Panc1 (cell line): ENCODE data around the gene BOC. TPM values are rescaled to one million over a fixed set of nuclear protein-coding genes. Genes with fewer than 3 reads are reported as not detected.

Experiments
- ATAC-seq: fragments of 200-7000 bp; cut with Tn5 transposase; 2 replicates; pipeline ENCODE4 v1.9.1; 2020; ENCODE audit warnings: mild to moderate bottlenecking, moderate library complexity
- BruUV-seq: library from RNA; stranded (reverse); fragments of 400-500 nt; replicated peaks from 2 replicates; lab custom pipeline; 2021; lab: Mats Ljungman, UMichigan
- CTCF ChIA-PET: fragments of 300-600 bp; sonication (Branson Sonifier 250); formaldehyde crosslinking; loops from one replicate; lab custom pipeline; 2022; ENCODE audit warnings: antibody characterized with exemption; lab: Charles Lee
- POLR2A ChIA-PET: fragments of 300-600 bp; sonication (Branson Sonifier 250); formaldehyde crosslinking; loops from one replicate; lab custom pipeline; 2022; ENCODE audit warnings: antibody characterized with exemption; lab: Charles Lee
- DNase-seq: peaks from one replicate; pipeline ENCODE4 v3.0.0-alpha.2; 2010; ENCODE audit warnings: low read depth, low spot score
- H3K27ac ChIP-seq: 2 replicates; pipeline ENCODE4 v1.5.1; 2011; ENCODE audit warnings: mild to moderate bottlenecking, low read length, inconsistent platforms
- H3K27me3 ChIP-seq: fragments of 200-500 bp; sonication (Bioruptor generic); 2 replicates; pipeline ENCODE4 v1.6.0; 2014; ENCODE audit warnings: low read length, inconsistent platforms; ENCODE audit not compliant: control insufficient read depth, insufficient read depth
- H3K36me3 ChIP-seq: fragments of 200-500 bp; sonication (Bioruptor generic); 2 replicates; pipeline ENCODE4 v1.5.1; 2014; ENCODE audit warnings: inconsistent platforms, mild to moderate bottlenecking, low read length, moderate library complexity; ENCODE audit not compliant: control insufficient read depth, insufficient read depth
- H3K4me1 ChIP-seq: 2 replicates; pipeline ENCODE4 v1.5.1; 2011; ENCODE audit warnings: inconsistent platforms, mild to moderate bottlenecking, low read length, moderate library complexity; ENCODE audit not compliant: control insufficient read depth, insufficient read depth
- H3K4me3 ChIP-seq, 2 experiments: 2 replicates each; pipeline ENCODE4 v1.5.1; 2011 to 2012; ENCODE audit warnings: low read depth in 2 of 2, low read length in 2 of 2, mild to moderate bottlenecking in 2 of 2, inconsistent platforms in 1 of 2, moderate library complexity in 1 of 2
- H3K9me3 ChIP-seq: fragments of 200-500 bp; sonication (Bioruptor generic); 2 replicates; pipeline ENCODE4 v1.5.1; 2014; ENCODE audit warnings: low read depth, mild to moderate bottlenecking, inconsistent platforms, low read length, moderate library complexity; ENCODE audit not compliant: control insufficient read depth, insufficient read depth
- POLR2AphosphoS5 ChIP-seq: IDR thresholded peaks from 2 replicates; pipeline ENCODE4 v1.6.1; 2012; ENCODE audit warnings: mild to moderate bottlenecking, low read depth, low read length, moderate library complexity
- SIN3A ChIP-seq: IDR thresholded peaks from 2 replicates; pipeline ENCODE4 v1.6.1; 2012; ENCODE audit warnings: low read depth, mild to moderate bottlenecking, low read length, moderate library complexity, borderline replicate concordance; ENCODE audit not compliant: insufficient read depth
- TCF7L2 ChIP-seq: IDR thresholded peaks from 2 replicates; pipeline ENCODE4 v1.6.1; 2011; ENCODE audit warnings: mild to moderate bottlenecking, low read depth, low read length, inconsistent platforms
- in situ Hi-C: cut with HindIII; loops from 2 replicates; pipeline ENCODE4 v1.10.0; 2016; ENCODE audit warnings: low sequenced_read_pairs, low pct_unique_long_range_greater_than_20kb
- intact Hi-C: fragments of 100-400 bp; cut with micrococcal nuclease; formaldehyde crosslinking; loops from one replicate; pipeline ENCODE4 v1.10.0; 2022; ENCODE audit not compliant: unreplicated experiment
- total RNA-seq: library from RNA; stranded (reverse); gene quantifications from one replicate; pipeline ENCODE4 v1.2.1, GENCODE V29; 2021; ENCODE audit not compliant: unreplicated experiment
- TF ChIP-seq, protein P1 (sequence below), 2 experiments: IDR thresholded peaks; 2 replicates each; pipeline ENCODE4 v1.6.1; 2011 to 2012; ENCODE audit warnings: low read depth in 2 of 2, control low read depth in 1 of 2, low read length in 1 of 2, mild to moderate bottlenecking in 1 of 2, moderate library complexity in 1 of 2; ENCODE audit not compliant: insufficient read depth in 1 of 2
- TF ChIP-seq, protein P2 (sequence below): fragments of 450-650 bp; IDR thresholded peaks from 2 replicates; pipeline ENCODE4 v1.5.1; 2017; ENCODE audit warnings: mild to moderate bottlenecking

Gene BOC
- total RNA-seq, 1 experiment from 2014 or later: 0.33 TPM

GRCh38 chr3:113271594-113272384, 60.4 kb downstream of the BOC start:
- CTCF ChIA-PET: no interaction called here
- Histone ChIP-seq H3K4me1 (no peaks in the 10 kb centered on the region), H3K27ac (no peak overlapping the region), H3K4me3 (no peak overlapping the region), H3K27me3 (no peaks in the 10 kb centered on the region; the same call in 1 of the 2 replicates), H3K36me3 (no peaks in the 10 kb centered on the region), H3K9me3 (no peaks in the 10 kb centered on the region)
- POLR2A ChIA-PET: no interaction called here
- DNase-seq (no peak), ATAC-seq (no peak)
- in situ Hi-C loops: no loop called here
- BruUV-seq: no TSS peak
- TF ChIP-seq, protein P1, sequence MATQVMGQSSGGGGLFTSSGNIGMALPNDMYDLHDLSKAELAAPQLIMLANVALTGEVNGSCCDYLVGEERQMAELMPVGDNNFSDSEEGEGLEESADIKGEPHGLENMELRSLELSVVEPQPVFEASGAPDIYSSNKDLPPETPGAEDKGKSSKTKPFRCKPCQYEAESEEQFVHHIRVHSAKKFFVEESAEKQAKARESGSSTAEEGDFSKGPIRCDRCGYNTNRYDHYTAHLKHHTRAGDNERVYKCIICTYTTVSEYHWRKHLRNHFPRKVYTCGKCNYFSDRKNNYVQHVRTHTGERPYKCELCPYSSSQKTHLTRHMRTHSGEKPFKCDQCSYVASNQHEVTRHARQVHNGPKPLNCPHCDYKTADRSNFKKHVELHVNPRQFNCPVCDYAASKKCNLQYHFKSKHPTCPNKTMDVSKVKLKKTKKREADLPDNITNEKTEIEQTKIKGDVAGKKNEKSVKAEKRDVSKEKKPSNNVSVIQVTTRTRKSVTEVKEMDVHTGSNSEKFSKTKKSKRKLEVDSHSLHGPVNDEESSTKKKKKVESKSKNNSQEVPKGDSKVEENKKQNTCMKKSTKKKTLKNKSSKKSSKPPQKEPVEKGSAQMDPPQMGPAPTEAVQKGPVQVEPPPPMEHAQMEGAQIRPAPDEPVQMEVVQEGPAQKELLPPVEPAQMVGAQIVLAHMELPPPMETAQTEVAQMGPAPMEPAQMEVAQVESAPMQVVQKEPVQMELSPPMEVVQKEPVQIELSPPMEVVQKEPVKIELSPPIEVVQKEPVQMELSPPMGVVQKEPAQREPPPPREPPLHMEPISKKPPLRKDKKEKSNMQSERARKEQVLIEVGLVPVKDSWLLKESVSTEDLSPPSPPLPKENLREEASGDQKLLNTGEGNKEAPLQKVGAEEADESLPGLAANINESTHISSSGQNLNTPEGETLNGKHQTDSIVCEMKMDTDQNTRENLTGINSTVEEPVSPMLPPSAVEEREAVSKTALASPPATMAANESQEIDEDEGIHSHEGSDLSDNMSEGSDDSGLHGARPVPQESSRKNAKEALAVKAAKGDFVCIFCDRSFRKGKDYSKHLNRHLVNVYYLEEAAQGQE (IDR thresholded peaks at IDR 0.05; ENCODE audit: insufficient read depth in 1 of 2, low read depth in 2 of 2, low read length in 1 of 2): no peak
- no peak for TF ChIP-seq SIN3A
- no peak for TF ChIP-seq TCF7L2
- TF ChIP-seq POLR2AphosphoS5: no peak
- TF ChIP-seq, protein P2, sequence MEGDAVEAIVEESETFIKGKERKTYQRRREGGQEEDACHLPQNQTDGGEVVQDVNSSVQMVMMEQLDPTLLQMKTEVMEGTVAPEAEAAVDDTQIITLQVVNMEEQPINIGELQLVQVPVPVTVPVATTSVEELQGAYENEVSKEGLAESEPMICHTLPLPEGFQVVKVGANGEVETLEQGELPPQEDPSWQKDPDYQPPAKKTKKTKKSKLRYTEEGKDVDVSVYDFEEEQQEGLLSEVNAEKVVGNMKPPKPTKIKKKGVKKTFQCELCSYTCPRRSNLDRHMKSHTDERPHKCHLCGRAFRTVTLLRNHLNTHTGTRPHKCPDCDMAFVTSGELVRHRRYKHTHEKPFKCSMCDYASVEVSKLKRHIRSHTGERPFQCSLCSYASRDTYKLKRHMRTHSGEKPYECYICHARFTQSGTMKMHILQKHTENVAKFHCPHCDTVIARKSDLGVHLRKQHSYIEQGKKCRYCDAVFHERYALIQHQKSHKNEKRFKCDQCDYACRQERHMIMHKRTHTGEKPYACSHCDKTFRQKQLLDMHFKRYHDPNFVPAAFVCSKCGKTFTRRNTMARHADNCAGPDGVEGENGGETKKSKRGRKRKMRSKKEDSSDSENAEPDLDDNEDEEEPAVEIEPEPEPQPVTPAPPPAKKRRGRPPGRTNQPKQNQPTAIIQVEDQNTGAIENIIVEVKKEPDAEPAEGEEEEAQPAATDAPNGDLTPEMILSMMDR: no peak
- intact Hi-C loops: no loop called here

- DNase-seq (no peak), ATAC-seq (no peak)
- Histone ChIP-seq H3K4me3 (no peak overlapping the region), H3K27me3 (no peaks in the 10 kb centered on the region; the same call in 1 of the 2 replicates), H3K9me3 (no peaks in the 10 kb centered on the region), H3K4me1 (no peaks in the 10 kb centered on the region), H3K36me3 (no peaks in the 10 kb centered on the region), H3K27ac (no peak overlapping the region)
- TF ChIP-seq POLR2AphosphoS5: no peak
- no TSS peak for BruUV-seq
- ChIA-PET POLR2A (no interaction called here), CTCF (no interaction called here)
- intact Hi-C loops (no loop called here), in situ Hi-C loops (no loop called here)
Observed at GRCh38 chr3:113272385-113272779, 61.0 kb downstream of the BOC start.

DNA sequence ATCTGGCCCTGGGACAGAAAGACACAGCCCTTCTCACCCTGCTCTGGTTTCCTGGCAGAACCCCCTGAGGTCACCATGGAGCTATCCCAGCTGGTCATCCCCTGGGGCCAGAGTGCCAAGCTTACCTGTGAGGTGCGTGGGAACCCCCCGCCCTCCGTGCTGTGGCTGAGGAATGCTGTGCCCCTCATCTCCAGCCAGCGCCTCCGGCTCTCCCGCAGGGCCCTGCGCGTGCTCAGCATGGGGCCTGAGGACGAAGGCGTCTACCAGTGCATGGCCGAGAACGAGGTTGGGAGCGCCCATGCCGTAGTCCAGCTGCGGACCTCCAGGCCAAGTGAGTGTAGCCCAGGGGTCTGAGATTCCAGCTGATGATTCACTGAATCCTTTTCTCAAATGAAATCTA, 61.7 kb downstream of the BOC start:
- no TSS peak for BruUV-seq
- no peaks in the 10 kb centered on the region for H3K9me3 ChIP-seq
- H3K27ac ChIP-seq: no peak overlapping the region
- intact Hi-C loops (no loop called here), in situ Hi-C loops (no loop called here)
- no peaks in the 10 kb centered on the region for H3K4me1 ChIP-seq
- TF ChIP-seq TCF7L2 (no peak), SIN3A (no peak), POLR2AphosphoS5 (no peak)
- TF ChIP-seq, protein P2: no peak
- TF ChIP-seq, protein P1 (IDR thresholded peaks at IDR 0.05; ENCODE audit: insufficient read depth in 1 of 2, low read depth in 2 of 2, low read length in 1 of 2): no peak
- H3K36me3 ChIP-seq: no peaks in the 10 kb centered on the region
- ATAC-seq (no peak), DNase-seq (no peak)
- ChIA-PET POLR2A (interaction anchor here (0.6 kb wide), 1 partner anchor 156 kb away, joined by 3 read pairs; no protein-coding TSS in a partner anchor), CTCF (no interaction called here)
- no peaks in the 10 kb centered on the region; the same call in 1 of the 2 replicates for H3K27me3 ChIP-seq
- H3K4me3 ChIP-seq: no peak overlapping the region
